Activated CD4-positive, CD25-positive, alpha-beta regulatory T cell treated with anti-CD3 and anti-CD28 coated beads, Interleukin-2, amount 50 U/mL, for 16 hours (primary cell): ENCODE results near the gene APOC3.
"Not testable (repeated sequence)": the region's sequence is repeated elsewhere in the genome, so short reads cannot be mapped to it uniquely, and the experiment has no call there.

ENCODE experiments used
- DNase-seq: peaks from one replicate; pipeline ENCODE4 v3.0.0-alpha.2; 2020; ENCODE audit warnings: low read depth, low spot score

APOC3 gene

GRCh38 chr11:116830184-116830912 lies 641 bp downstream of the APOC3 start:
- DNase-seq = no peak

- DNase-seq = no peak
Observed at GRCh38 chr11:116831790-116832349, 2.2 kb downstream of the APOC3 start.

- DNase-seq = no peak
Observed at GRCh38 chr11:116832350-116833290, 2.9 kb downstream of the APOC3 start.

- no peak for DNase-seq
Observed at GRCh38 chr11:116833491-116833815, 3.7 kb downstream of the APOC3 start.

GRCh38 chr11:116833816-116834534 lies 4.3 kb downstream of the APOC3 start:
- no peak for DNase-seq

GRCh38 chr11:116834535-116835041 lies 4.9 kb downstream of the APOC3 start:
- not testable (repeated sequence) for DNase-seq

GRCh38 chr11:116835042-116835772 lies 5.5 kb downstream of the APOC3 start:
- no peak for DNase-seq

GRCh38 chr11:116835791-116836631 lies 6.3 kb downstream of the APOC3 start:
- peak; percentile 50 for DNase-seq

GRCh38 chr11:116836632-116836991 lies 6.9 kb downstream of the APOC3 start:
- no peak for DNase-seq

- DNase-seq = no peak
Observed at GRCh38 chr11:116837231-116838091, 7.8 kb downstream of the APOC3 start, which contains the start of gene APOA1. Gene APOA1, minus strand, starts transcription at chr11:116837622. Its CDS starts 235 bp downstream, at chr11:116837387.

- DNase-seq = no peak
Observed at GRCh38 chr11:116838321-116839084, 8.8 kb downstream of the APOC3 start.

- no peak for DNase-seq
Observed at GRCh38 chr11:116840224-116840745, 10.6 kb downstream of the APOC3 start.

- DNase-seq = no peak
Observed at GRCh38 chr11:116840746-116841296, 11.1 kb downstream of the APOC3 start.

- DNase-seq = no peak
Observed at GRCh38 chr11:116842117-116842516, 12.4 kb downstream of the APOC3 start.

- DNase-seq = no peak
Observed at GRCh38 chr11:116842909-116843308, 13.2 kb downstream of the APOC3 start.

GRCh38 chr11:116843661-116844060 lies 14.0 kb downstream of the APOC3 start:
- DNase-seq = no peak

- no peak for DNase-seq
Observed at GRCh38 chr11:116844722-116845121, 15.0 kb downstream of the APOC3 start.

- no peak for DNase-seq
Observed at GRCh38 chr11:116847612-116848011, 17.9 kb downstream of the APOC3 start.
